GM19238 (cell line): Measurements from ENCODE around the gene PON1.

ENCODE experiments used
- DNase-seq: peaks from one replicate; pipeline ENCODE4 v3.0.0; 2011; ENCODE audit warnings: low spot score; ENCODE audit not compliant: insufficient read length

PON1 gene

GRCh38 chr7:95324431-95324830, at the start of gene PON1:
PON1 (minus strand) TSS chr7:95324532; CDS start chr7:95324475, 57 bp downstream.
- no peak for DNase-seq

- no peak for DNase-seq
These were observed 49.0 kb upstream of the PON1 start for GRCh38 chr7:95373323-95373722.

GRCh38 chr7:95368235-95368634, 43.9 kb upstream of the PON1 start:
- DNase-seq: no peak

- DNase-seq: no peak
These were observed 43.3 kb upstream of the PON1 start for GRCh38 chr7:95367606-95368005.

GRCh38 chr7:95365151-95365550, 40.8 kb upstream of the PON1 start:
- no peak for DNase-seq

GRCh38 chr7:95357623-95358022, 33.3 kb upstream of the PON1 start:
- DNase-seq: no peak

GRCh38 chr7:95342642-95343307, 18.4 kb upstream of the PON1 start:
- DNase-seq: no peak

- DNase-seq: no peak
These were observed 17.7 kb upstream of the PON1 start for GRCh38 chr7:95342029-95342428.

- DNase-seq: no peak
These were observed 16.2 kb upstream of the PON1 start for GRCh38 chr7:95340491-95340890.

GRCh38 chr7:95338832-95339231, 14.5 kb upstream of the PON1 start:
- DNase-seq: no peak

GRCh38 chr7:95335093-95335492, 10.8 kb upstream of the PON1 start:
- no peak for DNase-seq

GRCh38 chr7:95334447-95334846, 10.1 kb upstream of the PON1 start:
- no peak for DNase-seq

GRCh38 chr7:95330961-95331337, 6.6 kb upstream of the PON1 start:
- no peak for DNase-seq

GRCh38 chr7:95330204-95330960, 6.0 kb upstream of the PON1 start:
- DNase-seq: peak; percentile 13

GRCh38 chr7:95327356-95327755, 3.0 kb upstream of the PON1 start:
- DNase-seq: no peak

GRCh38 chr7:95323410-95324129, 762 bp downstream of the PON1 start:
- no peak for DNase-seq

- no peak for DNase-seq
These were observed 1.5 kb downstream of the PON1 start for GRCh38 chr7:95322854-95323253.

- no peak for DNase-seq
These were observed 1.9 kb downstream of the PON1 start for GRCh38 chr7:95322396-95322795.

GRCh38 chr7:95321720-95322119, 2.6 kb downstream of the PON1 start:
- DNase-seq: no peak

- no peak for DNase-seq
These were observed 3.7 kb downstream of the PON1 start for GRCh38 chr7:95320651-95321050.

GRCh38 chr7:95319570-95319969, 4.8 kb downstream of the PON1 start:
- no peak for DNase-seq

GRCh38 chr7:95318501-95319100, 5.7 kb downstream of the PON1 start:
- no peak for DNase-seq
